SK-N-SH (cell line): ENCODE data around the gene FEM1B.

Experiments used
- CTCF ChIP-seq: fragments of 200-600 bp; sonication (generic); IDR thresholded peaks from 2 replicates; pipeline ENCODE4 v1.6.1; 2017; ENCODE audit warnings: antibody characterized with exemption, mild to moderate bottlenecking, moderate library complexity
- EZH2phosphoT487 ChIP-seq: fragments of 200-600 bp; sonication (generic); IDR thresholded peaks from 2 replicates; pipeline ENCODE4 v1.6.1; 2017; ENCODE audit warnings: low read depth, mixed run types, mild to moderate bottlenecking, antibody characterized with exemption, moderate library complexity, borderline replicate concordance
- FOXJ3 ChIP-seq: sonication (generic); formaldehyde crosslinking; IDR thresholded peaks from 2 replicates; pipeline ENCODE4 v1.5.1; 2020; ENCODE audit warnings: mild to moderate bottlenecking, missing genetic modification reagents
- FOXM1 ChIP-seq: IDR thresholded peaks from 2 replicates; pipeline ENCODE4 v1.4.0; 2012; ENCODE audit warnings: low read depth, mild to moderate bottlenecking
- JUND ChIP-seq: IDR thresholded peaks from 2 replicates; pipeline ENCODE4 v1.4.0; 2012
- MAX ChIP-seq: IDR thresholded peaks from 2 replicates; pipeline ENCODE4 v1.4.0; 2012; ENCODE audit warnings: low read depth
- NRF1 ChIP-seq: IDR thresholded peaks from 2 replicates; pipeline ENCODE4 v1.6.1; 2012; ENCODE audit warnings: low read depth, mild to moderate bottlenecking, low read length
- POLR2AphosphoS5 ChIP-seq: IDR thresholded peaks from 2 replicates; pipeline ENCODE4 v1.6.1; 2012; ENCODE audit warnings: low read depth, low read length
- TEAD4 ChIP-seq: IDR thresholded peaks from 2 replicates; pipeline ENCODE4 v1.4.0; 2012; ENCODE audit warnings: mild to moderate bottlenecking, borderline replicate concordance; ENCODE audit not compliant: insufficient read depth
- YY1 ChIP-seq: IDR thresholded peaks from 2 replicates; pipeline ENCODE4 v1.4.0; 2012; ENCODE audit warnings: low read depth, mild to moderate bottlenecking

DNA sequence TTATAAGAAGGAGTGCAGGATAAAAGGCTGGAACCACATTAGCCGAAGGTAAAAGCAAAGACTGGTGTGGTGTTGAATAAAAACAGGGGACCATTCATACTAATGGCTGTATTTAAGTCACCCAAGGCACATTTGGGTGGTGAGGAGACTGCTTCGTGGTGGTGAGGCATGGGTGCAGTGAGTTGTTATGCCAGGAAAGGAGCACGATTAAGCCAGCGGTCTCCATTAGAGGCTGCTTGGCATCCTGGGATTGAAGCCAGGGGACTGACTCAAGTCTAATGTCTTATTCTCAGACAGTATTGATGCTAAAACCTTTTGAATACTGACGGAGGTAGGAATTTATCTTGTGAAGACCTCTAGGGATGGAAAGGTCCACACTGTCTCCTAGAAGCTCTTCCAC lies 21.9 kb downstream of the FEM1B start:
- TF ChIP-seq CTCF (no peak), POLR2AphosphoS5 (no peak), TEAD4 (no peak), FOXM1 (no peak), NRF1 (no peak), FOXJ3 (CRISPR knock-in tag) (no peak), EZH2phosphoT487 (no peak), JUND (no peak), YY1 (no peak), MAX (no peak)
